GM18951 (cell line): ENCODE data around the gene BCAM.
"Not testable (repeated sequence)": the region's sequence is repeated elsewhere in the genome, so short reads cannot be mapped to it uniquely, and the experiment has no call there.

Experiments
- POLR2A ChIP-seq: IDR thresholded peaks from 4 replicates; pipeline ENCODE4 v1.6.1; 2011; ENCODE audit warnings: mild to moderate bottlenecking; ENCODE audit not compliant: insufficient read length, insufficient read depth; ENCODE audit errors: extremely low read depth
- in situ Hi-C: fragments of 300-500 bp; cut with MboI; formaldehyde crosslinking; loops from one replicate; pipeline ENCODE4 v1.12.0; 2022; ENCODE audit warnings: low sequenced_read_pairs, mixed read lengths, inconsistent platforms; ENCODE audit not compliant: unreplicated experiment

BCAM gene

DNA sequence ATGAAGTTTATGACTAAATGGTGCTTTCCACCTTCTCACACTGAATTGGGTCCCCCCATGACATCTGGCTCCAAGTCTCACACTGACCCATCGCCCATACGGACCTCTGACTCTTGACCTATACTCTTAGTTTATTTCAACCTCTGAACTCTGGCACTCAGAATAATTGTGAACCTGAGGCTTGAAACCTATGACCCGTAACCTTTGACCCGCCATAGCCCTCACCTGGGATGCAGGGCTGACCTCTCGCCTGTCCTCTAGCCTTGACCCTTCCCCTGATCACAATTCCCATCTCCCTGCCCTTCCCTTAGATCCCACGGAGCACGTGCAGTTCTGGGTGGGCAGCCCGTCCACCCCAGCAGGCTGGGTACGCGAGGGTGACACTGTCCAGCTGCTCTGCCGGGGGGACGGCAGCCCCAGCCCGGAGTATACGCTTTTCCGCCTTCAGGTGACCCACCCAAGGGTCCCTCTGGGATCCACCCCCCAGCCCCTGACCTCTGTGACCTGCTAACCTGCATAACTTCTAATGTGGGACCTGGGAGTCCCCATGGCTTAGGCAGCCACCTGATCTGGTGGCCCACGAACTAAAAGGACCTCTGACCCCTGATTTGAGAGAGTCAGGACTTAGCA, 5.1 kb downstream of the BCAM start:
- TF ChIP-seq POLR2A, result no peak
- in situ Hi-C loops, result no loop called here

DNA sequence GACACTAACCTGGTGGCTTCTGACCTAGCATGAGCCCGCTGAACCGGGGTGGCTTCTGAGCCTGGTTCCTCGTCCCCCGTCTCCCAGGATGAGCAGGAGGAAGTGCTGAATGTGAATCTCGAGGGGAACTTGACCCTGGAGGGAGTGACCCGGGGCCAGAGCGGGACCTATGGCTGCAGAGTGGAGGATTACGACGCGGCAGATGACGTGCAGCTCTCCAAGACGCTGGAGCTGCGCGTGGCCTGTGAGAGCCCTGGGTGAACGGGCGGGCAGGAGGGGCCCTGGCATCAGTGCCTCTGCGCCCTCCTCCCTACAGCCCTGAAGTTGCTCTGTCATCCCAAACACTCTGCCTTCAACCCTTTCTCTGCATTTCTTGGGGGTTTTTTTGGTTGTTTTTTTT, 5.6 kb downstream of the BCAM start:
- in situ Hi-C loops, result no loop called here
- no peak for TF ChIP-seq POLR2A

DNA sequence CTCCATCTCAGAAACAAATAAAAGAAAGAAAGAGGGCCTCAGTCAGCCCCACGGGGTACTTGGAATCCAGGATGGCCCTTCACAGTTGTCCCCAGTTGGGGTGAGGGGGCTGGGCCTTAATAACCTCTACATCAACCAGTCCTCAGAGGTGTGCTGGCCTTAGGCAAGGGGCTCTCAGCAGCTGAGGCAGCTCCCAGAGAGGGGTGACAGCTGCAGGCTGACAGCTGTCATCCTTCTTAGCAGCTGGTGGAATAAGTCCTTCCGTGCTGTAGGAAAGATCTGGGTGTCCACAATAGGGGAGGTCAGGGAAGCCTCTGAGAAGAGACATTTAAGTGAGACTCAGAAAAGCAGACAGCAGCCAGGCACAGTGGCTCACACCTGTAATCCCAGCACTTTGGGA, 7.4 kb downstream of the BCAM start:
- in situ Hi-C loops, result no loop called here

GRCh38 chr19:44817725-44818465, 9.0 kb downstream of the BCAM start:
- TF ChIP-seq POLR2A, result no peak
- in situ Hi-C loops, result no loop called here

More for the DNA sequence above, 7.4 kb downstream of the BCAM start:
- no peak for TF ChIP-seq POLR2A

GRCh38 chr19:44818466-44819031, 9.6 kb downstream of the BCAM start:
- TF ChIP-seq POLR2A, result no peak

GRCh38 chr19:44819246-44819832, 10.4 kb downstream of the BCAM start:
- no peak for TF ChIP-seq POLR2A
- in situ Hi-C loops, result no loop called here

More at GRCh38 chr19:44818466-44819031, 9.6 kb downstream of the BCAM start:
- in situ Hi-C loops, result no loop called here

DNA sequence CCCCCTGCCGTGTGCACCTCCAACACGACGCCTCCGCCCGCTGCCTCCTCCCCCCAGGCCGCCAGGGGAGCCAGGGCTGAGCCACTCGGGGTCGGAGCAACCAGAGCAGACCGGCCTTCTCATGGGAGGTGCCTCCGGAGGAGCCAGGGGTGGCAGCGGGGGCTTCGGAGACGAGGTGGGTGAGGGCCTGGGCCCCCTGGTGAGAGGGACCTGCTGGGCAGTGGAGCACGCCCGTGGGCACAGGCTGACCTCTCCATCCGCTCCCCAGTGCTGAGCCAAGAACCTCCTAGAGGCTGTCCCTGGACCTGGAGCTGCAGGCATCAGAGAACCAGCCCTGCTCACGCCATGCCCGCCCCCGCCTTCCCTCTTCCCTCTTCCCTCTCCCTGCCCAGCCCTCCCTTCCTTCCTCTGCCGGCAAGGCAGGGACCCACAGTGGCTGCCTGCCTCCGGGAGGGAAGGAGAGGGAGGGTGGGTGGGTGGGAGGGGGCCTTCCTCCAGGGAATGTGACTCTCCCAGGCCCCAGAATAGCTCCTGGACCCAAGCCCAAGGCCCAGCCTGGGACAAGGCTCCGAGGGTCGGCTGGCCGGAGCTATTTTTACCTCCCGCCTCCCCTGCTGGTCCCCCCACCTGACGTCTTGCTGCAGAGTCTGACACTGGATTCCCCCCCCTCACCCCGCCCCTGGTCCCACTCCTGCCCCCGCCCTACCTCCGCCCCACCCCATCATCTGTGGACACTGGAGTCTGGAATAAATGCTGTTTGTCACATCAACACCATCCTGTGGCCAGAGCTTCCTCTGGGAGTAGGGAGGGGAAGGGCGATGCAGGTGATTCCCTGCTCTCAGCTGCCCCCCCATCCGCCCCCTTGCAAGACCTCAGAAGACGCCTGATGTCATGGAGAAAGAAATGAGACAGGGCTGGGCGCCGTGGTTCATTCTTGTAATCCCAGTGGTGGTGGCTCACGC, 12.0 kb downstream of the BCAM start:
- in situ Hi-C loops, result no loop called here
- TF ChIP-seq POLR2A, result no peak

GRCh38 chr19:44822177-44822576, 13.3 kb downstream of the BCAM start:
- no peak for TF ChIP-seq POLR2A
- in situ Hi-C loops, result no loop called here

- in situ Hi-C loops, result no loop called here
- no peak for TF ChIP-seq POLR2A
These were observed 13.9 kb downstream of the BCAM start for GRCh38 chr19:44822670-44823372.

DNA sequence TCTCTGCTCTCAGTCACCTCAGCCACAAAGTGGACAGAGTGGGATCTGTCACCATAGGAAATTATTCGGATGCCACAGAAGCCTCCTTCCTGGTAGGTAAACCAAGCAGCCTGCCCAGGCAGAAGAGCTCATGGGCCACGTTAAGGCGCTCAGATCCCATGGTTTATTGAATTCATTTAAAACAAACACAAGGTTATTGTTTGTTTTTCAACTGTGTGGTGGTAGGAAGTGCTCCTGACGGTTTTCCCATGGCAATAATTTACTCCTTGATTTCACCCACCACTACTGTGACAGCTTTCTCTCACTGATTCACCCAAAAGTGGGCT, 14.4 kb downstream of the BCAM start:
- no peak for TF ChIP-seq POLR2A
- in situ Hi-C loops, result no loop called here

DNA sequence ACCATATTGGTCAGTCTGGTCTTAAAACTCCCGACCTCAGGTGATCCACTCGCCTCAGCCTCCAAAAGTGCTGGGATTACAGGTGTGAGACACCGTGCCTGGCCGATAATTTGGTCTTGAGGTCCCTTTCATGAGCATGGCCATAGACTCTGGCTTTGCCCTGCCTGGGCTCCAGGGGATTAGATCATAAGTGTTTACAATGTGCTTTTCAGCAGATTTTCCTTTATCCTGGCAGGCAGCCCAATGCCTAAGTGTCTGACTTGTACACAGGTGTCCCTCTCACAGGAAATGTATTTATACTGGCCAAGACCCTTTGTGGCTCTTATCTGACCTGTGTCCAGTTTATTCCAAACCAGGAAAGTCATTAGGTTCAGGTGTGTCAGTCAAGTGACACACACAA, 15.9 kb downstream of the BCAM start:
- TF ChIP-seq POLR2A, result no peak
- in situ Hi-C loops, result no loop called here

DNA sequence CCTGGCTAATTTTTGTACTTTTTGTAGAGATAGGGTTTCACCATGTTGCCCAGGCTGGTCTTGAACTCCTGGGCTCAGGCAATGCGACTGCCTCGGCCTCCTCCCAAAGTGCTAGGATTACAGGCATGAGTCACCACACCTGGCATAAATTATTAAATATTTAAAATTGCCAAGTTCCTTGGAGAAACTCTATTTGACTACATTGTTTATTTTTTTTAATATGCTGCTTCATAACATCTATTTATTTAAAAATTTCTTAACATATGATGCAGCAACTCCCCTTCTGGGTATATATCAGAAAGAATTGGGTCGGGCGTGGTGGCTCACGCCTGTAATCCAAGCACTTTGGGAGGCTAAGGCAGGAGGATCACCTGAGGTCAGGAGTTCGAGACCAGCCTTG, 24.0 kb downstream of the BCAM start:
- in situ Hi-C loops, result not testable (repeated sequence)

DNA sequence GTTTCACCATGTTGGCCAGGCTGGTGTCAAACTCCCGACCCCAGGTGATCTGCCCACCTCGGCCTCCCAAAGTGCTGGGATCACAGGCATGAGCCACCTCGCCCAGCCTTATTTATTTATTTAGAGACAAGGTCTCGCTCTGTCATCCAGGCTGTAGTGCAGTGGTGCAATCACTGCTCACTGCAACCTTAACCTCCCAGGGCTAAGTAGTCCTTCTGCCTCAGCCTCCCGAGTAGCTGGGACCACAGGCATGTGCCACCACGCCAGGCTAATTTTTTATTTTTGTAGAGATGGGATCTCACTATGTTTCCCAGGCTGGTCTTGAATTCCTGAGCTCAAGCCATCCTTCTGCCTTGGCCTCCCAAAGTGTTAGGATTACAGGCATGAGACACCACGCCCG, 25.5 kb downstream of the BCAM start:
- in situ Hi-C loops, result not testable (repeated sequence)
